Measurements from ENCODE around the gene UMAD1.
"Not testable (repeated sequence)": the region's sequence is repeated elsewhere in the genome, so short reads cannot be mapped to it uniquely, and the experiment has no call there.

Gene UMAD1

GRCh38 chr7:7808156-7808555 lies 167.6 kb downstream of the UMAD1 start:
- DNase-seq, result no peak

DNA sequence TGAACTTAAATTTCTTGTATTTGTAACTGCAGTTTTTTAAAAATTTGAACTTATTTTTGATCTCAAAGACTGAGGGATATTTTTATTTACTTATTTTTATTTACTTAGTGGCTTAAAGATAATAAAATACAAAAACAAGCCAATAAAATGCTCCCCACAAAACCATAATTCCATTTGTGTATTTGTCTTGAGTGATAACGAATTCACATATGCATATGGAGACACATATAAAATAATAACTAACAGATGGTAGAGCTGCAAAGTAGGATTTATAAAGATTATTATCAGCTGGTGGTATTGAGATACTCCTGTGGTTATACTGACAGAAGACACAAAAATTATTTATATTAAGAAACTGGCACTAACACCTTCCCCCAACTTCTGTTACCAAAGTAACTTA lies 168.1 kb downstream of the UMAD1 start:
- DNase-seq, result no peak

DNA sequence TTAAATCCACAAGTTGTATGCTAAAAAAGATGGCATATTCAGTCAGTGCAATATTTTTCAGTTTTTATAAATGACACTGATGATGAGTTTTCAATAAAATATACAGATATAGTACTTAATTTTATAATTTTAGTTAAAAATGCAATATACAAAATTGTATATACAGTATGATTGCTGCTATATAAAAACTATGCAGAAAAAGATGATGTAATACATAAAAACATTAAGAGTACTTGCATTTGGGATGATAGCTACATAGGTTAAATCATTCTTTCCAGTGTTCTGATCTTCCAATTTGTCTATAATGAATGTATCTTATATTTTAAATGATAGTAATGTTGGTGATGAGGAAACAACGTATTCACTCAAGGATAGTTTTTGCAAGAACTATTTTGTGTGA lies 169.8 kb downstream of the UMAD1 start:
- no peak for DNase-seq

DNA sequence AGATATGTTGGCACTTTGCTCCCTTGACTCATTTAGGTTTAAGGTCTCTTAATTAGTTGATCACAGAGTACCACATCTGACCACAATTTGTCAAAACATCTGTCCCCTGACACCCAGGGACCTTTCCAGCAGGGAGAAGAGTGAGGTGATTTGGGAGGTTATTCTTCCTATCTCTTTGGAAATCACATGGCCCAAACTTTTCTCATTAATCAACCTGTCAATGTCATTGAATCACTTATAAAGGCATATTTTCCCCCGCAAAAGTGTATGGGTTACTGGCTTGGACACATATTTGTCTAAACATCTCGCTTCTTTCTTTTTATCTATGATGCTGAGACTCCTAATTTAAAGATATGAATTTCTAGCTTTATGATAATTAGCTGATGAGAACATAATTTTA lies 170.3 kb downstream of the UMAD1 start:
- no peak for DNase-seq

DNA sequence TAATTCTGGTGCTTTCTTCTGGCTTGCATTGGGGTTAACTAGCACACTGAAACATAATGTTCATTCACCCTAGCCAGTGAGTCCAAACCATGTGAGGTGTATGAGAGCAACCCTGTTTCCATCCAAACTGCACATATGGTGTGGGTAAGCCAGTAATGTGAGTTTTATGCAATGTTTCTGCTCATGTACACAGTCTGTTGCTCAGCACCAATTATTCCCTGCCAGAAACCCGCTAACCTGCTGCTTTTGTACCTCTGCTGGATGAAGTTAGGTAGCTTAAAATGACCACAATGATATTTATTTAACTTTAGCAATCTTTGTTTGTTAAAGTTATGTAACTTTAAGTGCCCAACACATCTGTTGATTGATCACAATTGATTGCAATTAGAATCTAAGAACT lies 171.6 kb downstream of the UMAD1 start:
- peak; percentile 36 for DNase-seq

DNA sequence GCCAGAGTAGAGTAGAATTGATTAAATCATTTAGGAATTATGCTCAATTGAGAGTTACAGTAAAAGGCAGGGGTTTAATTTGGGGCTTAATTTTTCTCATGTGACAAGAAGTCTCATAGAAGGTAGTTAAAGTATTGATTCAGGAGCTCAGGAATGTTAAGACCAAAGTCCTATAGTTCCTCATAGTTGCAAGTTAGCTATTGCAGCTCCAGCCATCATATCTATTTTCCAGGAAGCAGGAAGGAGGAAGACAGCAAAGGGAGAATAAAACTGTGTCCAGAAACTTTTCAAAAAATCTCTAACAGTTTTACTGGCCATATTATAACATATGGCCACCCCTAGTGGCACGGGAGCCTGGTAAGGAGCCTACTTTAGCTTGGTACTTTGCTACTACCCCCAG lies 174.8 kb downstream of the UMAD1 start:
- DNase-seq, result no peak

GRCh38 chr7:7816084-7816483 lies 175.5 kb downstream of the UMAD1 start:
- DNase-seq, result no peak

- peak; percentile 28 for DNase-seq
Observed at GRCh38 chr7:7816816-7817536, 176.4 kb downstream of the UMAD1 start.

- DNase-seq, result no peak
Observed at GRCh38 chr7:7817748-7818147, 177.2 kb downstream of the UMAD1 start.

- not testable (repeated sequence) for DNase-seq
Observed at GRCh38 chr7:7818179-7818578, 177.6 kb downstream of the UMAD1 start.

- DNase-seq, result no peak
Observed at GRCh38 chr7:7819442-7820247, 179.1 kb downstream of the UMAD1 start.

GRCh38 chr7:7820409-7820808 lies 179.9 kb downstream of the UMAD1 start:
- no peak for DNase-seq

DNA sequence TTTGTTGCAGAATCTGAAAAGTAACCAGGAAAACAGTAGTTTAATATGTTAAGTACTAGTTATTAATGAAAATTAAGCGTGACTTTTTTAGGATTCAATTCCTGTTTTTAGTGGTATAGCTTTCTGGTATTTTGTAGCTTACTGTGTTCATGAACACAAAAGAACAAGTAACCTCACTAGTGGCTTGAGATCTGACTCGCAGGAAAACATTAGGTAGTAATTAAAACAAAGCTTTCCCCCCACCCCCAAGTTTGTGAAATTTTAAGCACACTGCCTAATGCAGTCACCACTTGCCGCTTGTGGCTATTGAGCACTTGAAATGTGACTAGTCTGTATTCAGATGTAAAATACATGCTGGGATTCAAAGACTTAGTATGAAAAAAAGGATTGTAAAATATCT lies 180.4 kb downstream of the UMAD1 start:
- DNase-seq, result no peak

- DNase-seq, result peak; percentile 67
Observed at GRCh38 chr7:7821517-7821916, 181.0 kb downstream of the UMAD1 start.

GRCh38 chr7:7825294-7825693 lies 184.7 kb downstream of the UMAD1 start:
- DNase-seq, result not testable (repeated sequence)

- DNase-seq, result no peak
Observed at GRCh38 chr7:7829667-7830066, 189.1 kb downstream of the UMAD1 start.

DNA sequence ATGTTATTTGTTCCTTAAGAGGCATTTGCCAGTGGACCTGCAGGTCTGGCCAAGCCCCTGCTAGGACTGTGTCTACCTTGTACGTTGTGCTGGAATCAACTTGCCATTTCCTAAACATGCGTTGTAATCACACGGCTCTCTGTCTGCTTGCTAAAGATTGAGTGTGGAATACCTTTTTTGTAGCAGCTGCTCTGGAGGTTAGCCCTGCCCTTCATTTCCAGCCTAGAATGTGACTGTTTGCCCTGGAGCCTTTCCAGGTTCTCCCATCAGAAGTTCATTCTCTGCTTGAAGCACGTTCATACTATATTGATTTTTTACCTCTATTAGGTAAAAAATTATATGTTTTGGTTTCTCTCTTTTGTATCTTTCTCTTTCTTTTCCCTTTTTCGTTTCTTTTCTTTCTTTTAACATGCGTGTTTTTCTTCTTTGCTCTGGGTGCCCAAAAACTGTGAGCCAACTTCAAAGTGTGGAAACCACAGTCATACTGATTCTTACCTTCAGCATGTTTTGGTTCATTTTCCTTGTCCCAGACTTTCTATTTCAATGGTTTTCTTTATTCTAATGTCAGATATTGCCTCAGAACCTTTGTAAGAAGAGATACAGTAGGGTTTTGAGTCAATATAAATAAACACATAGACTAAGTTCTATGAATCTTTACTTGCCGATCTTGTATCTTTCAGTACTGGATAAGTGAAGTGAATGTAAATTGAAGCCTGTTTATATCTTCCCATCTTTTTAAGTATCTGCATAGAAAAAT lies 189.7 kb downstream of the UMAD1 start:
- DNase-seq, result peak; percentile 62

- no peak for DNase-seq
Observed at GRCh38 chr7:7832518-7832917, 192.0 kb downstream of the UMAD1 start.

DNA sequence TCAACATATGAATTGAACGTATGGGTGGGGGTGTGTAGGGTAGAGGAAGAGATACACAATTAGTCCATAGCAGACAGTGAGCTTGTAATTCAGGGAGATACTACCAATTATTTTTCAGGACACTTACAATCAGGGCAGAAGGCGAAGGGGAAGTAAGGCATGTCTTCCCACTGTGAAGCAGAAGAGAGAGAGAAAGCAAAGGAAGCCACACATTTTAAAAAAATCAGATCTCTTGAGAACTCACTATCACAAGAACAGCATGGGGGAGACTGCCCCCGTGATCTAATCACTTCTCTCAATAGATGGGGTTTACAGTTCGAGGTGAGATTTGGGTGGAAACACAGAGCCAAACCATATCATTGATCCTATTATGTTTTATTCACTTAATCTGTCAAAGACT lies 194.2 kb downstream of the UMAD1 start:
- DNase-seq, result no peak

GRCh38 chr7:7841027-7841426 lies 200.5 kb downstream of the UMAD1 start:
- no peak for DNase-seq

DNA sequence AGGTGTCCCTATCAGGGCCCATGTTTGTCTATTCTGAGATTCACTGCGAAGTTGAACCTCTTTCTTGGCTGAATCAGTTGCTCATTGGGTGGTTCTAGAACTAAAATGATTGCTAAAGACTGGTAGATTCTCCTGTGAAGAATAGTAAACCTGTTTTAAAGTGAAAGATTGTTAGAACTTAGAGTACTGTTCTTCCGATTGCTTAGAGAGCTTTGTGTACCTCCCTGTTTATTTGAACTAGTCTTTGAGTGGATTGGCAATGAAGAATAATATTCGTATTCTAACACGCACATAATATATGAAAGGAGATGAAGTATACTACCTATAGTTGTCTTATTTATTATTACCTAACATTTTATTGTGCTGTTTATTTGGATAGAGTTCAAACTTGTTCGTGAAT lies 202.7 kb downstream of the UMAD1 start:
- no peak for DNase-seq

GRCh38 chr7:7843972-7844371 lies 203.4 kb downstream of the UMAD1 start:
- DNase-seq, result no peak

- no peak for DNase-seq
Observed at GRCh38 chr7:7848246-7848645, 207.7 kb downstream of the UMAD1 start.

- DNase-seq, result no peak
Observed at GRCh38 chr7:7848892-7849291, 208.3 kb downstream of the UMAD1 start.

Data from DMS153 (cell line).